GM19351 (cell line): ENCODE measurements around the gene WDR82.

Experiments
- ATAC-seq: cut with Tn5 transposase; IDR thresholded peaks from one replicate; pipeline ENCODE4 v1.9.1; 2021; ENCODE audit warnings: mild to moderate bottlenecking, moderate library complexity; ENCODE audit not compliant: unreplicated experiment

The WDR82 gene

DNA sequence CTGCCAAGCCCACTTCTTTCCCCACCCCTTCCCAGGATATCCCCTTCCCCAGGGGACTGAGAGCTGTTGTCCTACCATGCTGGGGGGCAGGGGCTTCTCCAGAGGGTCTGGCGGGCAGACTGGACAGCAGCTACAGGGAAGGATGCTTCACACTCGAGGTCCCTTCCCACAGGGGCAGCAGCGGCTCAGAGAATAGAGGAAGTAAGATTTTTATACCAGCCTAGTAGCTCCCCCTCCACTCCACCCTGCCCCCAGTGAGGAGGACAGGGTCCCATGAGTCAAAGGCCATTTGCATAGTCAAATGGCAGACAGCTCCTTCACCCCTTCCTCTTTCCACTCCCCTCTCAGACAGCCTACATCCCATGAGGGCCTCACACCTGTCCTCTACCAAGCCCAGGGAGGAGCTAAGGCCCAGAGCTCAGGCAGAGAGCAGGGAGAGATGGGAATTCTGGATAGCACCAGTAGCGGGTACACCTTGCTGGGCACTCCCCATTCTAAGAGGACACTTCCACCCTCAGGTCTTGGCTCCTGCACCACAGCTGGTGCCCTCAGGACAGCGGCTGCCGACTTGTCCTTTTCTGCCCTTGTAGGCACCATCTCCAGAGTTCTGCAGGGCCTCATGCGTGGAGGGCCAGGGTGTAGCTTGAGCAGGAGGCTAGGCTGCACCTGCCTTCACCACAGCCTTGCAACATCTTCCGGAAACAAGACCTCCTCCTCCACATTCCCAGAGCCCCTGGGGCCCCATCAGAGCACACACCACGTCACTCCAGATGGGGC lies 52.8 kb downstream of the WDR82 start, which contains the start of gene TLR9:
Gene TLR9, minus strand, starts transcription at position 194 of the 777 bp plus-strand sequence. Its CDS starts 116 bp downstream, at position 78.
- peak; percentile 78 for ATAC-seq

DNA sequence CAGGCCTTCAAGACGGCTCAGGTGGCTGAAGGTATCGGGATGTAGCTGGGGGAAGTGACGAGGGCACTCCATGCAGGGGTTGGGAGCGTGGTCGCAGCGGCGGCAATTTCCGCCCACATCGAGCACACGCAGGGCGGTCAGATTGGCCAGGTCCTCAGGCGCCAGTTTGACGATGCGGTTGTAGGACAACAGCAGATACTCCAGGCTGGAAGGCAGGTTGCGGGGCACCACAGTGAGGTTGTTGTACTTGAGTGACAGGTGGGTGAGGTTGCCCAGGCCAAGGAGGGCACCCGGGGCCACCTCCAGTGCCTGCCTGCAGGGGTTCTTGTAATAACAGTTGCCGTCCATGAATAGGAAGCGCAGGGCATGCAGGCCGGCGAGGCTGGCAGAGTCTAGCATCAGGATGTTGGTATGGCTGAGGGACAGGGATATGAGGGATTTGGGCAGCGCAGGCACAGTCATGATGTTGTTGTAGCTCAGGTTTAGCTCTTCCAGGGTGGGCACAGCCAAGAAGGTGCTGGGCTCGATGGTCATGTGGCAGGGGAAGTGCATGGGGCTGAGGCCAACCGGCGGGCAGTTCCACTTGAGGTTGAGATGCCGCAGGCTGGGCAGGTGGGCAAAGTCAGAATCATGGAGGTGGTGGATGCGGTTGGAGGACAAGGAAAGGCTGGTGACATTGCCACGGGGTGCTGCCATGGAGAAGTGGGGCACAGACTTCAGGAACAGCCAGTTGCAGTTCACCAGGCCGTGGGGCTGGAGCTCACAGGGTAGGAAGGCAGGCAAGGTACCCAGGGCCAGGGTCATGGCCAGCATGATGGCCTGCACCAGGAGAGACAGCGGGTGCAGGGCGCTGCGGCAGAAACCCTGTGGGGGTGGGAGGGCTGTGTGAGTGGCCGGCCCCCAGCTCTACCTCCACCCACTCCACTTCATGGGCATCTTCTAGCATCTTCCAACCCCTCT lies 54.7 kb downstream of the WDR82 start:
- ATAC-seq = no peak

DNA sequence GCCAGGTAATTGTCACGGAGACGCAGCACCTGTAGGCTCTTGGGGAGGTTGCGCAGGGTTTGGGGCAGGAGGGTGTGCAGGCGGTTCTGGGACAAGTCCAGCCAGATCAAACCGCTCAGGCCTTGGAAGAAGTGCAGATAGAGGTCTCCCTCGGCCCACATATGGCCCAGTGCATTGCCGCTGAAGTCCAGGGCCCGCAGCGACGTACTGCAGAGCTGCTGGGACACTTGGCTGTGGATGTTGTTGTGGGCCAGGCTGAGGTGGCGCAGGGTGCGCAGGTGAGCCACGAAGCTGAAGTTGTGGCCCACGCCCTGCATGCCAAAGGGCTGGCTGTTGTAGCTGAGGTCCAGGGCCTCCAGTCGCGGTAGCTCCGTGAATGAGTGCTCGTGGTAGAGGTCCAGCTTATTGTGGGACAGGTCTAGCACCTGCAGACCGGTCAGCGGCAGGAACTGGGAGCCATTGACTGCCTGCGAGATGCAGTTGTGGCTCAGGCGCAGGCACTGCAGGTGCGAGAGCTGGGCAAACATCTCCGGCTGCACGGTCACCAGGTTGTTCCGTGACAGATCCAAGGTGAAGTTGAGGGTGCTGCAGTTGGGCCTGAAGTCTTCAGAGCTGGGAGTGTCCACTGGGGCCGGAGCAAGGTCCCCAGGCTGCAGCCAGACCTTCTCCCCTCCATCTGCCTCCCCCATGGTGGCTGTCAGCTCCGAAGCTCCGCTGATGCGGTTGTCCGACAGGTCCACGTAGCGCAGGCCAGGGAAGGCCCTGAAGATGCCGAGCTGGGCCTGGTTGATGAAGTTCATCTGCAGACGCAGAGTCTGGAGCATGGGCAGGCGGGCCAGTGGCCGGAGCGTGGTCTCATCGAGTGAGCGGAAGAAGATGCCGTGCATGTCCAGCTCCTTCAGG lies 55.9 kb downstream of the WDR82 start:
- no peak for ATAC-seq

DNA sequence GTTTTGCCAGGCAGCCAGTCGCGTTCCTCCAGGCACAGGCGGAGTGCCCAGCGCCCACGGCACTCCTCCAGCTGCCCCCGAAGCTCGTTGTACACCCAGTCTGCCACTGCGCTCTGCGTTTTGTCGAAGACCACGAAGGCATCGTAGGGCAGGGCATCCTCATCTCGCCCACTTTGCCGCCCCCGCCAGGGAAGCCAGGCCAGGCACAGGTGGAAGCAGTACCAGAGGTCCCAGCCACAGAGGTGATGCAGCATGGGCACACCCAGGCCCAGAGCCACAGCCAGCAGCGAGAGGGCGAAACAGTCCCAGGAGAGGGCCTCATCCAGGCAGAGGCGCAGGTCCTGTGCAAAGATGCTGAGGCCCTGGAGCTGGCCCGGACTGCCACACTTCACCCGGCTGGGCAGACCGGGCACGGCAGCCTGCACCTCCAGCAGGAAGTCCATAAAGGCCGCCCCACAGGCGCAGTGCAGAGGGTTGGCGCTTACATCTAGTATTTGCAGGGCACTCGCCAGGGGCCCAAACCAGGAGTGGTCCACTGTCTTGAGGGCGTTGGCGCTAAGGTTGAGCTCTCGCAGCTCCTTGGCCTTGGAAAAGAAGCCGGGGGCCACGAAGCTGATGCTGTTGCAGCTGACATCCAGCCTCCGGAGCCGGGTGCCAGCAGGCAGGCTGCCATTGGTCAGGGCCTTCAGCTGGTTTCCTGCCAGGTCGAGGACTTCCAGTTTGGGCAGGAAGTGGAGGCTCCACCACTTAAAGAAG lies 56.7 kb downstream of the WDR82 start:
- ATAC-seq = no peak

GRCh38 chr3:52221141-52221562 lies 57.3 kb downstream of the WDR82 start:
- ATAC-seq = no peak

- ATAC-seq = peak; percentile 53
Measured at GRCh38 chr3:52220380-52221026, 57.9 kb downstream of the WDR82 start.

DNA sequence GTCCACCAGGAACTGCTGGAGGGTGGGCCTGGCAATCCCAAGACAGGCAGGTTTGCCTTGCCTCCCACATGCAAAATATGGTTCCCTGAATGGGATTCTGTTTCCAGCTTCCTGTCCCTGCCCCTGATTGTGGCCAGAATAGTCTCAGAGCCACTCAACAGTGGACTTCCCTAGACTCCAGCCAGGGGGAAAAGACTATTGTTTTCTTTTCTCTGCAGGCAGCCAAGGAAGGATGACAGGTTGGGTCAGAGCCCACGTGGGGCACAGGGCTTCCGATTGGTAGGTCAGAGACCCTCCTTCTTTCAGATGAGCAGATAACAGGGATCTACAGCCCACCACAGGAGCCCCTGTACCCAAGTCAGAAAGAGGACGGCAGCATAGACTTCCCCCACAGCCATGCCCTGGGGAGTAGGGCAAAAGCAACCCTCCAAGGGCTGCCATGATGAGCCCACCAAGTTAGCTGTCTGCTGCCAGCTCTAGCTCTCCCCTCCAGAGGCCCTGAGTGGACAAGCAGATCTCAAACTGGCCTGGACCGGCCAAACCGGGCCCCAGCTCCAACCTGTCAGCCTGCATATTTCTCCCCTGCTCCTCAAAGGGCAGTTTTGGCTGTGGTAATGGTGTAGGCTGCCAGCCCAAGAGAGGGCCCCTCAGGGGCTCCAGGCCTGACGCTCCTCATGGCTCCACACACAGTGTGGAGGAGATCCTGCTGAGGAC lies 59.4 kb downstream of the WDR82 start:
- no peak for ATAC-seq

DNA sequence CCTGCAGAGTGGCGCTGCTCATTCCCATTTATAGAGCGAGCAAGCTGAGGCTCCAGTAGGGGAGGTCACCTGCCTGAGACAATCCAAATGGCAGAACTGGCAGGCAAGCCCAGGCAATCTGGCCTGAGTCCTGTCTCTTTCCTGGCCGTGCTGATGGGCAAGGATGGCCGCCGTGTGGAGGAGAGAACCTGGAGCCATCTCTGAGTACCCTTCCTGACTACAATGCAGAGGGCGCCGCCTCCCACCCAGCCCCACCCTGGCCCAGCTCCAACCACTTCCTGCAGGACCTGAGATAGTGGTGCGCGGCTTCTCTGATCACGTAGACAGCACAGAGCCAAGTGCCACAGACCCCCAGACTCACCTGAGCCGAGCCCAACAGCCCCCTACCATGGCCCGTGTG lies 60.0 kb downstream of the WDR82 start:
- ATAC-seq = no peak

DNA sequence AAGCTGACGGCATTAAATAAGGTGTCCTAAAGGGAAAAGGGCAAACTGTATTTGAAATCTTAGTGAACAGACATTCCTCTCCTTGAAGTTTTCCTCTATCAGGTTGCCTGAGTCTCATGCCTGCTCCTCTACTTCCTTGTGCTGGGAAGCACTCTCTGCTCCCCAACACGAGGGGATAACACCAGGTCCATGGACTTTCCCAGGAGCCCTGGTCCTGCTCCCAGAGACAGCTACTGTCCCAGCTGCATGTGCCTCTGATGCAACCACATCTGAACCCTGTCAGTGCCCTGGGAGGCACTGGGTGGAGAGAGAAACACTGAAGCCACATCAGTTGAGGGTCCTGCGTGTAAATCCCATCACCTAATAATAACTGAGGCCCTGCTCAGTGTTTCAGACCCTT lies 60.4 kb downstream of the WDR82 start:
- ATAC-seq = no peak

DNA sequence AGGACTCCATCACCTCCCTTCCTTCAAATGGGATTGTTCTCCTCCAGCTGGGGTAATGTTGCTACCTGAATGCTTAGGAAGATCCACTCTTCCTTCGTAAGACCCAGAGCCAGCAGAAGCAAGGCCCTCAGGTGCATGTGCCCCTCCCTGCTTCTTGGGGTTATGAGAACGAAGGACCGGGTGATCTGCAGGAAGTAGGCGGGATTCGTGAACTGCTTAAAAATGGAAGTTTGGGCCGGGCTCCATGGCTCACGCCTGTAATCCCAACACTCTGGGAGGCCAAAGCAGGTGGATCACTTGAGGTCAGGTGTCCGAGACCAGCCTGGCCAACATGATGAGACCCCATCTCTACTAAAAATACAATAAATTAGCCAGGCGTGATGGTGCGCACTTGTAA lies 61.0 kb downstream of the WDR82 start:
- ATAC-seq = no peak

- no peak for ATAC-seq
Measured at GRCh38 chr3:52216585-52217408, 61.7 kb downstream of the WDR82 start.

DNA sequence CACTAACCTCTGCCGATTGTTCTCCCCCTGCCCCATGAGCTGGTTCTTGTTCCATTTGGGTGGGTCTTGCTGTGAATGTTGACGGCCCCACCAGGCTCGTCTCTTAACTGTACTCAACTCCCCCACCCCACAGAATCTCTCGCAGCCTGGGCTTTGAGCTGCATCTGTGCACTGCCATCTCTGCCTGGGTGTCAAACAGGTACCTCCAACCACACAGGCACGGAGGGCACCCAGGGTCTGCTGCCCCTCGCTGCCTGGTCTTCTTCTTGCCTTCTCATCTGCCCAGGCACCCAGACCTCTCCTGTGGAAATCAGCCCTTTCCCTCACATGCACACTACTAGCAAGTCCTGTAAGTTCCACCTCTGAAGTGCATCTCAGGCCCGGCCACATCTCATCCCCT lies 63.1 kb downstream of the WDR82 start:
- ATAC-seq = no peak

DNA sequence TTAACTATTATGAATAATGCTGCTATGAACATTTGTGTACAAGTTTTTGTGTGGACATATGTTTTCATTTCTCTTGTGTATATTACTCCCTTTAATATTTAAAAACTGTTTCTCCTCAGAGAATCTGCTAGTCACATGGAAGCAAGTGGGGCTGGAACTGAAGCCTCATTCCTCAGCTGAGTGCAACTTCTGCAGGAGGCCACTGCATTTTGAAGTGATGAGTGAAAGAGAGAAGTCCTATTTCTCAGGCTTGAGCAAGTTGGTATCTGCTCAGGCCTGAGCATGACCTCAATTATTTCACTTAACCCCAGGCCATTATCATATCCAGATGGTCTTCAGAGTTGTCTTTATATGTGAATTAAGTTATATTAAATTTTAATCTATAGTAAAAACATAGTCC lies 64.5 kb downstream of the WDR82 start:
- ATAC-seq = no peak

DNA sequence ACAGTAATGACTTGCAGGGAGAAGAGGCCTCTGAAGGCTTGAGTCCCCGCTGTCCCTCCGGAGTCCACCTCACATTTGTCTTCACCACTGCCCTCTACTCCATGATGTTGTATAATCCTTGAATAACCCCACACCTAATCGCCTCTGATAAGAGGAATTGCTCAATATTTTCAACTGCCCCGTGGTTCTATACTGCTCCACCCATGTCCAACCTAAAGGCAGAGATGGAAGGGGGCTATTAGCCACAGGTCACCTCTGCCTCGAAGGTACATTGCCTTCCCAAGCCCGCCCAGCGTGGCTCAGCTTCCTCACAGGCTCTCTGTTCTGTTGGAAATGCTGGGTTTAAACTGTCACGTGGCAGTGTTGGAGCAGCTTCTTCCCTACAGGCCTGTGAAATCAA lies 65.4 kb downstream of the WDR82 start:
- ATAC-seq = no peak

DNA sequence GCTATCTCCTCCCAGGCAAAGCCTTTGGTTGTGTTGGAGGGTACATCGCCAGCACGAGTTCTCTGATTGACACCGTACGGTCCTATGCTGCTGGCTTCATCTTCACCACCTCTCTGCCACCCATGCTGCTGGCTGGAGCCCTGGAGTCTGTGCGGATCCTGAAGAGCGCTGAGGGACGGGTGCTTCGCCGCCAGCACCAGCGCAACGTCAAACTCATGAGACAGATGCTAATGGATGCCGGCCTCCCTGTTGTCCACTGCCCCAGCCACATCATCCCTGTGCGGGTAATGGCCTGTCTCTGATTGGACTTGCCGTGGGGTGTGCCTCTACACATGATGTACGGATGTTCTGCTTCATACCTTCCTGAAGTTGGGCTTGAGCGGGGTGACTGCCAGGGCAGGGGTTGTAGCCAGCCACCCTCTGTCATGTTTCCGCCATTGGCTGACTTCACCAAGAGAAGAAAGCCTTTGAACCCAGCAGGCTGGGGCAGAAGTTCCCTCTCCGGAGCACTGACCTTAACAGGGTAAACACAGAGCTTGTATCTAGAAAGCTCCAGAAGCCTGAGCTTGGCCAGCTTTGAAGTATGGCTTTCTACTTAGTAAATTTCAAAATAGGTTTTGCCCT lies 67.1 kb downstream of the WDR82 start:
- ATAC-seq = no peak

DNA sequence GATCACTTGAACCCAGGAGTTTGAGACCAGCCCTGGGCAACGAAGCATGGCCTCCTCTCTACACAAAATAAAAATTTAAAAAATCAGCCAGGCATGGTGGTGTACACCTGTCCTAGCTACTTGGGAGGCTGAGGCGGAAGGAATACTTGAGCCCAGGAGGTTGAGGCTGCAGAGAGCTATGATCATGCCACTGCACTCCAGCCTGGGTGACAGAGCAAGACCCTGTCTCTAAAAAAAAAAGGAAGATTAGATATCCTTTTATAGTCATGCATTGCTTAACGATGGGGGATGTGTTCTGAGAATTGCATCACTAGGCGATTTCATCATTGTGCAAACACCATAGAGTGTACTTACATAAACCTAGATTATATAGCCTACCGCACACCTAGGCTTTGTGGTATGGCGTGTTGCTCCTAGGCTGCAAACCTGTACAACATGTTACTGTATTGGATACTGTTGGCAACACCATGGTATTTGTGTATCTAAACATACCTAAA lies 67.9 kb downstream of the WDR82 start:
- no peak for ATAC-seq

- no peak for ATAC-seq
Measured at GRCh38 chr3:52210037-52210436, 68.4 kb downstream of the WDR82 start.
